ENCODE measurements around the gene ATP8A2.

- TF ChIP-seq POLR2AphosphoS5 (IDR thresholded peaks at IDR 0.05; ENCODE audit: low read depth, low read length): no peak
- no peak for TF ChIP-seq SIN3A (IDR thresholded peaks at IDR 0.05; ENCODE audit: borderline replicate concordance, insufficient read depth, low read length)
- TF ChIP-seq FOXP2 (optimal IDR thresholded peaks at IDR 0.05; ENCODE audit: borderline replicate concordance, extremely low read depth, extremely low read length, insufficient read depth): no peak
These were observed 501.5 kb downstream of the ATP8A2 start for GRCh38 chr13:25873242-25873612.

Data from PFSK-1 (cell line).